Esophagus (tissue), 2 donors: Measurements from ENCODE around the gene GALNT13. TPM values are rescaled to one million over a fixed set of nuclear protein-coding genes. Genes with fewer than 3 reads are reported as not detected.

Experiments used
- H3K27ac ChIP-seq, 2 donors: one replicate each; pipeline ENCODE4 v1.5.1; 2013; ENCODE audit warnings: low read depth in 2 of 2, mild to moderate bottlenecking in 2 of 2, inconsistent platforms in 1 of 2, low read length in 1 of 2, moderate library complexity in 1 of 2
- H3K27me3 ChIP-seq, 2 donors: one replicate each; pipeline ENCODE4 v1.6.1; 2013; ENCODE audit warnings: low read length in 2 of 2, control low read depth in 1 of 2, mild to moderate bottlenecking in 1 of 2; ENCODE audit not compliant: insufficient read depth in 2 of 2, control insufficient read depth in 1 of 2
- H3K36me3 ChIP-seq, 2 donors: one replicate each; pipeline ENCODE4 v1.6.1; 2013; ENCODE audit warnings: low read length in 1 of 2; ENCODE audit not compliant: control insufficient read depth in 2 of 2, insufficient read depth in 2 of 2
- H3K4me1 ChIP-seq, 2 donors: one replicate each; pipeline ENCODE4 v1.6.1; 2013; ENCODE audit warnings: low read length in 1 of 2; ENCODE audit not compliant: control insufficient read depth in 2 of 2, insufficient read depth in 2 of 2
- H3K4me3 ChIP-seq, 2 donors: one replicate each; pipeline ENCODE4 v1.5.1; 2013; ENCODE audit warnings: low read length in 2 of 2, mild to moderate bottlenecking in 2 of 2, low read depth in 1 of 2, moderate library complexity in 1 of 2
- H3K9me3 ChIP-seq, 2 donors: one replicate each; pipeline ENCODE4 v1.6.1; 2013; ENCODE audit warnings: mild to moderate bottlenecking in 2 of 2, low read depth in 1 of 2, low read length in 1 of 2, moderate library complexity in 1 of 2; ENCODE audit not compliant: control insufficient read depth in 2 of 2, insufficient read depth in 1 of 2
- WGBS, 2 donors: extraction: QIAGEN DNeasy Blood & Tissue Kit; methylation state at CpG; one replicate each; pipeline ENCODE4 v1.1.7; 2013; 5-methylcytosine and 5-hydroxymethylcytosine counted together
- polyA plus RNA-seq, 2 donors: library from polyadenylated mRNA; stranded (reverse); fragments of 200-250 nt; gene quantifications; one replicate each; pipeline ENCODE4 v1.2.3, GENCODE V29; 2013
- donor health status: healthy with polysubstance abuse.
- donor health status: Bipolar disorder and iron deficiency.

GALNT13 gene
- polyA plus RNA-seq, 2 donors, result 0.02 TPM; not detected in 1

DNA sequence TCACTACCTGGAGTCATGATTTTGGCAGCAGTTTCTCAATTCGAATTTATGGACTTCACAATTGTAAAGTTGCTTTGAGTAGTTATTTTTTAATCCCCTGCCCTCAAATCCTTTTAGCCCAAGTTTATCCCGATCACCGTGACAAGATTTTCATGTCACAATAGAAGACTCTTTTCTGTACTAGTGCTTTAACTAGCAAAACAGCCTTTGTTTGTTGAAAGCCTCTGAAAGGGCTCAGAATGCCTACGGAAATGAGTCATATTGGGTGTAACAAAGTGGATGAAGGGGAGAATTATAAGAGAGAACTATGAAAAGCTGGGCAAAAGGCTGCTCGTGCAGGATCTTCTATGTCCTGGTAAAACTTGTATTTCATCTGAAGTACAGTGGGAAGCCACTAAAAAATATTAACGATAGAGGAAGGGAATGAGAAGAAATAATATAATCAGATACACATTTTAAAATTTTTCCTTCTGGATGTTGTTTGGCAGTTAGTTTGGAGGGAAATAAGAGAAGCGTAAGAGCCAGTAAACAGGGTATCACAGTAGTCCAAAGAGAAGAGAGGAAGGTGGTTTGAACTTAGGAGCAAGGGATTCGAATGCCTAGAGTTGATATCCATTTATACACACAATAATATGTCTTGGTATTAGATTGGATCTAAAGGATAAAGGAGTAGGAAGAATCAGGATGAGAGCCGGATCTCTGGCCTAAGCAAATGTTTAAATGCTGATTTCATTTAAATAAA, 114.9 kb downstream of the GALNT13 start:
- Histone ChIP-seq H3K9me3 (no peaks in the 10 kb centered on the region), H3K4me1 (no peaks in the 10 kb centered on the region), H3K36me3 (no peaks in the 10 kb centered on the region), H3K27me3 (no peaks in the 10 kb centered on the region), H3K27ac (no peak overlapping the region), H3K4me3 (no peak overlapping the region)
- WGBS, 2 donors, result 50 to 56% methylated on average over 9 of the region's 9 CpGs

- no peak overlapping the region for H3K27ac ChIP-seq
- H3K4me3 ChIP-seq, result no peak overlapping the region
- no peaks in the 10 kb centered on the region for H3K9me3 ChIP-seq
- H3K36me3 ChIP-seq, result no peaks in the 10 kb centered on the region
- no peaks in the 10 kb centered on the region for H3K27me3 ChIP-seq
- no peaks in the 10 kb centered on the region for H3K4me1 ChIP-seq
Observed at GRCh38 chr2:153990771-153991170, 119.0 kb downstream of the GALNT13 start.

GRCh38 chr2:154013514-154013913, 141.8 kb downstream of the GALNT13 start:
- 95% methylated on average over 17 of the region's 17 CpGs for WGBS, 2 donors
- Histone ChIP-seq H3K27ac (no peak overlapping the region), H3K4me1 (no peaks in the 10 kb centered on the region), H3K9me3 (peaks cover 3 to 10% of the 10 kb centered on the region in 2 donors), H3K27me3 (no peaks in the 10 kb centered on the region), H3K4me3 (no peak overlapping the region), H3K36me3 (no peaks in the 10 kb centered on the region)

DNA sequence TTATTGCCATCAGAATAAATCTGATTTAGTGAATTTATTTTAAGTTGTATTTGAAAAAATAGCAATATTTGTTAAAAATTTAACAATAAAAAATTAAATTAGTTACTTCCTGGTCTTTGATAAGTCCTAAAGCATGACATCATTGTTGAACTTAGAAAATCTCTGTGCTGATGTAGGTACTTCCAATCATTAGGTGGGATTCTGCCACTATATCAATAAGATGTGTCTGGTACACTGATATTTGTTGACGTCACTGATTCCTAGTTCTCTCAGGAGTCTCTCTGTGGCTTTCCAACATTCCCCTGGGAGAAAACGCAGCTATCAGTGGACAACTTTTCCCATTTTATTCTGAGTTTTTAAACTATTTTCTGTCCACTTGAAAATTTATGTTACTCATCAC, 143.5 kb downstream of the GALNT13 start:
- no peak overlapping the region for H3K27ac ChIP-seq
- no peaks in the 10 kb centered on the region for H3K36me3 ChIP-seq
- WGBS, 2 donors, result 83 to 88% methylated on average over 2 of the region's 2 CpGs
- H3K27me3 ChIP-seq, result no peaks in the 10 kb centered on the region
- H3K9me3 ChIP-seq, result peaks cover 3 to 10% of the 10 kb centered on the region in 2 donors
- H3K4me3 ChIP-seq, result no peak overlapping the region
- no peaks in the 10 kb centered on the region for H3K4me1 ChIP-seq

DNA sequence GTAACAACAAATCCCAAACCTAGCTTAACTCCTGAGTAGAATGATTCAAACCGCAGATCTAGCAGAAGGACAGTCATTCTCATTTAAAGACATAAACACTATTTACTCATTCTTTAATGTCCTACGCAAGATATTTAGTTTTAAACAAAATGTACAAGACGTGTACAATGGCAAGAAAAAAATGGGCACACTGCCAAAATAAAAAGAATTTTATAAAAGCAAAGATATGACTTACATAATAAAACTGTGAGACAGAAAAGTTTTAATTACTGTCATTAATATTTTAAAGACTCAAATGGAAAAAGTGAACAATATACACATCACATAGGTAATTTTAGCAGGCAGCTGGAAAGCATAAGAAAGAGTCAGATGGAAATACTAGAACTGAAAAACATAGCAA, 157.8 kb downstream of the GALNT13 start:
- WGBS, 2 donors, result 61 to 65% methylated on average over 3 of the region's 3 CpGs

GRCh38 chr2:154032220-154032619, 160.5 kb downstream of the GALNT13 start:
- Histone ChIP-seq H3K27ac (no peak overlapping the region), H3K36me3 (no peaks in the 10 kb centered on the region), H3K9me3 (no peaks in the 10 kb centered on the region), H3K27me3 (no peaks in the 10 kb centered on the region), H3K4me3 (no peak overlapping the region), H3K4me1 (no peaks in the 10 kb centered on the region)
- 73% methylated on average over 3 of the region's 3 CpGs for WGBS, 2 donors

More for the DNA sequence above, 157.8 kb downstream of the GALNT13 start:
- no peaks in the 10 kb centered on the region for H3K27me3 ChIP-seq
- H3K4me1 ChIP-seq, result no peaks in the 10 kb centered on the region
- H3K9me3 ChIP-seq, result no peaks in the 10 kb centered on the region
- no peak overlapping the region for H3K27ac ChIP-seq
- no peak overlapping the region for H3K4me3 ChIP-seq
- H3K36me3 ChIP-seq, result no peaks in the 10 kb centered on the region

DNA sequence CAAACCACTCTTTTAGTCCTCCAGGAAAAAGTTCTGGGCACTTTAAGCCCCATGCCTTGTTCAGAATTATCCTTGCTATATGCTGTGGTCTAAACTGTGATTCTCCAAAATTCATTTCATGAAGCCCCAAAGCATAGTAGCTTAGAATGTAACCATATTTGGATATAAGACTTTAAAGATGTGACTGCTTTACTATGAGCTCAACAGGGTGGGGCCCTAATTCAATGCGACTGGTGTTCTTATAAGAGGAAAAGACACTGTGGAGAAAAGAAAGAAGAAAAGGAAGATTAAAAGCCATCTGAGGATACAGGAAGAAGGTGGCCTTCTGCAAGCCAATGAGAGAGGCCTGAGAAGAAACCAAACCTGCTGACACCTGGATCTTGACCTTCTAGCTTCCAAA, 174.8 kb downstream of the GALNT13 start:
- H3K4me1 ChIP-seq, result no peaks in the 10 kb centered on the region
- no peak overlapping the region for H3K27ac ChIP-seq
- H3K36me3 ChIP-seq, result no peaks in the 10 kb centered on the region
- H3K27me3 ChIP-seq, result no peaks in the 10 kb centered on the region
- no peaks in the 10 kb centered on the region for H3K9me3 ChIP-seq
- WGBS, 2 donors, result 73 to 84% methylated on average over 1 of the region's 1 CpG
- no peak overlapping the region for H3K4me3 ChIP-seq

GRCh38 chr2:154048905-154049304, 177.2 kb downstream of the GALNT13 start:
- WGBS, 2 donors, result 90 to 93% methylated on average over 2 of the region's 2 CpGs
- H3K9me3 ChIP-seq, result no peaks in the 10 kb centered on the region
- H3K36me3 ChIP-seq, result no peaks in the 10 kb centered on the region
- no peaks in the 10 kb centered on the region for H3K27me3 ChIP-seq
- H3K4me3 ChIP-seq, result no peak overlapping the region
- H3K27ac ChIP-seq, result no peak overlapping the region
- no peaks in the 10 kb centered on the region for H3K4me1 ChIP-seq

DNA sequence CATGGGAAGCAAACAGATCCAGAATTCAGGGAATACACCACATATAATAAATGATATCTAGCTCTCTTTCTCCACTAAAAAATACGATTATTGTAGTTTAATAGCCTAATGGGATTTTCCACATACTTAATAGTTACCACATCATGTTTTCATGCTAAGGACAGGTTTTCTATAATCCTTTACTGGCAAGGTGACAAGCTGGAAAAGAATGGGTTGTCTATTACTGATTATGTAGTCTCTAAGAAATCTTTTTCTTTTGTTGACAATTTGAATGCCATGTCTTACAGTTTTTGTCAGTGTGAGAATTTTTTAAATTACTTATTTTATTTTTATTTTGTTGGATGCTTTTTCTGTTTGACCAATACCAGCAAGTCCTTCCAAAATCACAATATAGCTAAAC, 177.8 kb downstream of the GALNT13 start:
- Histone ChIP-seq H3K27ac (no peak overlapping the region), H3K36me3 (no peaks in the 10 kb centered on the region), H3K9me3 (no peaks in the 10 kb centered on the region), H3K4me1 (no peaks in the 10 kb centered on the region), H3K4me3 (no peak overlapping the region), H3K27me3 (no peaks in the 10 kb centered on the region)
- WGBS, 2 donors, result 52 to 76% methylated on average over 1 of the region's 1 CpG

GRCh38 chr2:154067124-154067523, 195.4 kb downstream of the GALNT13 start:
- peaks cover 2 to 7% of the 10 kb centered on the region in 2 donors for H3K9me3 ChIP-seq
- H3K27ac ChIP-seq, result no peak overlapping the region
- H3K4me3 ChIP-seq, result no peak overlapping the region
- H3K27me3 ChIP-seq, result no peaks in the 10 kb centered on the region
- no peaks in the 10 kb centered on the region for H3K36me3 ChIP-seq
- no peaks in the 10 kb centered on the region for H3K4me1 ChIP-seq
